Hepatocyte (in vitro differentiated cells): ENCODE measurements around the gene EXOC8. TPM values are rescaled to one million over a fixed set of nuclear protein-coding genes. Genes with fewer than 3 reads are reported as not detected.

Experiments
- DNase-seq: peaks from one replicate; pipeline ENCODE4 v3.0.0-alpha.2; 2016; ENCODE audit warnings: low spot score
- H2AFZ ChIP-seq: fragments of 200-600 bp; sonication (generic); 2 replicates; pipeline ENCODE4 v1.6.0; 2016; ENCODE audit warnings: antibody characterized with exemption, mild to moderate bottlenecking
- H3K27ac ChIP-seq: fragments of 200-600 bp; sonication (generic); 2 replicates; pipeline ENCODE4 v1.5.1; 2016; ENCODE audit warnings: mild to moderate bottlenecking
- H3K27me3 ChIP-seq: fragments of 200-600 bp; sonication (generic); 2 replicates; pipeline ENCODE4 v1.6.1; 2016
- H3K36me3 ChIP-seq: fragments of 200-600 bp; sonication (generic); replicated peaks from 2 replicates; pipeline ENCODE4 v1.5.1; 2016; ENCODE audit warnings: low read depth; ENCODE audit not compliant: insufficient read depth
- H3K4me1 ChIP-seq: fragments of 200-600 bp; sonication (generic); 2 replicates; pipeline ENCODE4 v1.5.1; 2016; ENCODE audit warnings: mild to moderate bottlenecking, moderate library complexity; ENCODE audit not compliant: insufficient read depth
- H3K4me2 ChIP-seq: fragments of 200-600 bp; sonication (generic); 2 replicates; pipeline ENCODE4 v1.6.0; 2016
- H3K4me3 ChIP-seq: fragments of 200-600 bp; sonication (generic); 2 replicates; pipeline ENCODE4 v1.5.1; 2016; ENCODE audit warnings: mild to moderate bottlenecking
- H3K79me2 ChIP-seq: fragments of 200-600 bp; sonication (generic); 2 replicates; pipeline ENCODE4 v1.6.0; 2017; ENCODE audit warnings: mild to moderate bottlenecking
- H3K9me2 ChIP-seq: fragments of 200-600 bp; sonication (generic); replicated peaks from 2 replicates; pipeline ENCODE4 v1.6.0; 2017; ENCODE audit warnings: mild to moderate bottlenecking; ENCODE audit not compliant: insufficient read depth
- H3K9me3 ChIP-seq: fragments of 200-600 bp; sonication (generic); 2 replicates; pipeline ENCODE4 v1.5.1; 2016; ENCODE audit warnings: low read depth, mild to moderate bottlenecking
- H4K20me1 ChIP-seq: fragments of 200-600 bp; sonication (generic); 2 replicates; pipeline ENCODE4 v1.6.0; 2016; ENCODE audit warnings: mild to moderate bottlenecking; ENCODE audit not compliant: insufficient read depth, poor library complexity, severe bottlenecking
- CTCF ChIP-seq: fragments of 200-600 bp; sonication (generic); IDR thresholded peaks from 2 replicates; pipeline ENCODE4 v1.5.1; 2016; ENCODE audit warnings: antibody characterized with exemption, mild to moderate bottlenecking; ENCODE audit not compliant: poor library complexity
- EZH2 ChIP-seq: fragments of 200-600 bp; sonication (generic); IDR thresholded peaks from 2 replicates; pipeline ENCODE4 v1.6.1; 2016; ENCODE audit warnings: antibody characterized with exemption, mild to moderate bottlenecking, borderline replicate concordance
- EZH2phosphoT487 ChIP-seq: fragments of 200-600 bp; sonication (generic); IDR thresholded peaks from one replicate; pipeline ENCODE4 v1.6.1; 2018; ENCODE audit warnings: antibody characterized with exemption, mild to moderate bottlenecking, low read depth, moderate library complexity; ENCODE audit not compliant: unreplicated experiment, severe bottlenecking
- WGBS: methylation state at CpG from one replicate; pipeline ENCODE4 v1.1.6; 2016; ENCODE audit warnings: low lambda C conversion rate; ENCODE audit errors: missing lambda C conversion rate; 5-methylcytosine and 5-hydroxymethylcytosine counted together
- polyA plus RNA-seq: library from polyadenylated mRNA; unstranded; fragments of >200 nt; fragmentation: Nextera tagmentation; extraction: Ambion mirVana; gene quantifications from 2 replicates; pipeline ENCODE4 v1.2.1, GENCODE V29; 2016
- total RNA-seq: library from RNA; depleted of rRNA; stranded (reverse); fragments of >200 nt; gene quantifications from 2 replicates; pipeline ENCODE4 v1.2.3, GENCODE V29; 2014

Gene EXOC8
- total and polyA plus RNA-seq, 2 experiments from 2014 or later = 3.2 to 23.4 TPM

- H3K79me2 ChIP-seq = no peaks in the 10 kb centered on the region
- no peaks in the 10 kb centered on the region for H3K27me3 ChIP-seq
- H3K9me2 ChIP-seq = no peaks in the 10 kb centered on the region
- H3K27ac ChIP-seq = no peak overlapping the region
- 87% methylated on average over 7 of the region's 7 CpGs for WGBS
- no peak overlapping the region for H3K4me3 ChIP-seq
- no peak overlapping the region for H3K4me2 ChIP-seq
- H4K20me1 ChIP-seq = no peaks in the 10 kb centered on the region
- no peaks in the 10 kb centered on the region for H3K36me3 ChIP-seq
- H3K4me1 ChIP-seq = no peaks in the 10 kb centered on the region
- TF ChIP-seq EZH2phosphoT487 (no peak), CTCF (no peak), EZH2 (no peak)
- H2AFZ ChIP-seq = no peak overlapping the region
- H3K9me3 ChIP-seq = no peaks in the 10 kb centered on the region
- no peak for DNase-seq
Measured at GRCh38 chr1:231322880-231323530, 14.6 kb downstream of the EXOC8 start.

GRCh38 chr1:231319080-231319479 lies 18.6 kb downstream of the EXOC8 start:
- TF ChIP-seq EZH2phosphoT487 (no peak), CTCF (no peak), EZH2 (no peak)
- H3K79me2 ChIP-seq = no peaks in the 10 kb centered on the region
- no peak overlapping the region for H3K4me3 ChIP-seq
- no peaks in the 10 kb centered on the region for H3K4me1 ChIP-seq
- H3K4me2 ChIP-seq = no peak overlapping the region
- DNase-seq = no peak
- 92% methylated on average over 9 of the region's 9 CpGs for WGBS
- H2AFZ ChIP-seq = no peak overlapping the region
- no peak overlapping the region for H3K27ac ChIP-seq
- no peaks in the 10 kb centered on the region for H4K20me1 ChIP-seq
- H3K9me2 ChIP-seq = no peaks in the 10 kb centered on the region
- no peaks in the 10 kb centered on the region for H3K27me3 ChIP-seq
- H3K9me3 ChIP-seq = no peaks in the 10 kb centered on the region
- no peaks in the 10 kb centered on the region for H3K36me3 ChIP-seq

- Histone ChIP-seq H3K4me3 (no peak overlapping the region), H3K4me2 (no peak overlapping the region), H3K36me3 (no peaks in the 10 kb centered on the region), H3K27me3 (no peaks in the 10 kb centered on the region), H4K20me1 (no peaks in the 10 kb centered on the region), H3K9me2 (no peaks in the 10 kb centered on the region), H3K79me2 (no peaks in the 10 kb centered on the region), H3K27ac (no peak overlapping the region), H3K4me1 (no peaks in the 10 kb centered on the region), H2AFZ (no peak overlapping the region), H3K9me3 (no peaks in the 10 kb centered on the region)
- WGBS = 94% methylated on average over 4 of the region's 4 CpGs
- DNase-seq = no peak
- no peak for TF ChIP-seq EZH2
- TF ChIP-seq EZH2phosphoT487 = no peak
- no peak for TF ChIP-seq CTCF
Measured at GRCh38 chr1:231318568-231318967, 19.1 kb downstream of the EXOC8 start.
